ENCODE results near the gene FAM228A.

FAM228A gene

GRCh38 chr2:24158131-24158530 lies 16.7 kb upstream of the FAM228A start:
- Histone ChIP-seq H3K4me1 (ENCODE audit: insufficient read depth, low read length) (no peaks in the 10 kb centered on the region), H3K79me2 (ENCODE audit: insufficient read depth, low read length) (no peaks in the 10 kb centered on the region), H3K27me3 (ENCODE audit: insufficient read depth, low read length, poor library complexity) (no peaks in the 10 kb centered on the region), H3K9me3 (ENCODE audit: insufficient read depth, low read length, severe bottlenecking) (no peaks in the 10 kb centered on the region), H3K4me2 (ENCODE audit: insufficient read depth, low read length) (no peak overlapping the region), H2AFZ (ENCODE audit: low read depth, low read length) (no peak overlapping the region), H3K27ac (ENCODE audit: low read length) (no peak overlapping the region), H3K36me3 (ENCODE audit: insufficient read depth, low read length) (no peaks in the 10 kb centered on the region), H3K9ac (ENCODE audit: low read depth, low read length) (no peak overlapping the region), H4K20me1 (ENCODE audit: insufficient read depth, low read length) (no peaks in the 10 kb centered on the region), H3K4me3 (ENCODE audit: low read depth in 1 of 2, low read length in 2 of 2) (no peak overlapping the region)
- ATAC-seq (ENCODE audit: insufficient read depth, low read depth), result no peak
- TF ChIP-seq EZH2 (IDR thresholded peaks at IDR 0.05; ENCODE audit: borderline replicate concordance, low read depth, low read length, severe bottlenecking) (no peak), CTCF (IDR thresholded peaks at IDR 0.05; ENCODE audit: borderline replicate concordance, extremely low read depth, low read length, poor library complexity, severe bottlenecking) (no peak)
- no peak for DNase-seq

- Histone ChIP-seq H3K9me3 (ENCODE audit: insufficient read depth, low read length, severe bottlenecking) (no peaks in the 10 kb centered on the region), H3K4me1 (ENCODE audit: insufficient read depth, low read length) (no peaks in the 10 kb centered on the region), H3K79me2 (ENCODE audit: insufficient read depth, low read length) (no peaks in the 10 kb centered on the region), H3K27ac (ENCODE audit: low read length) (no peak overlapping the region), H3K27me3 (ENCODE audit: insufficient read depth, low read length, poor library complexity) (no peaks in the 10 kb centered on the region), H2AFZ (ENCODE audit: low read depth, low read length) (no peak overlapping the region), H3K4me2 (ENCODE audit: insufficient read depth, low read length) (no peak overlapping the region), H3K9ac (ENCODE audit: low read depth, low read length) (no peak overlapping the region), H4K20me1 (ENCODE audit: insufficient read depth, low read length) (no peaks in the 10 kb centered on the region), H3K4me3 (ENCODE audit: low read depth in 1 of 2, low read length in 2 of 2) (no peak overlapping the region), H3K36me3 (ENCODE audit: insufficient read depth, low read length) (no peaks in the 10 kb centered on the region)
- ATAC-seq (ENCODE audit: insufficient read depth, low read depth) (no peak), DNase-seq (no peak)
- TF ChIP-seq CTCF (IDR thresholded peaks at IDR 0.05; ENCODE audit: borderline replicate concordance, extremely low read depth, low read length, poor library complexity, severe bottlenecking), result no peak
Observed at GRCh38 chr2:24159708-24160107, 15.1 kb upstream of the FAM228A start.

- no peak for DNase-seq
- H3K4me1 ChIP-seq (ENCODE audit: insufficient read depth, low read length), result no peaks in the 10 kb centered on the region
- no peak overlapping the region for H2AFZ ChIP-seq (ENCODE audit: low read depth, low read length)
- H3K9ac ChIP-seq (ENCODE audit: low read depth, low read length), result no peak overlapping the region
- H3K27ac ChIP-seq (ENCODE audit: low read length), result no peak overlapping the region
- no peaks in the 10 kb centered on the region for H3K27me3 ChIP-seq (ENCODE audit: insufficient read depth, low read length, poor library complexity)
- TF ChIP-seq CTCF (IDR thresholded peaks at IDR 0.05; ENCODE audit: borderline replicate concordance, extremely low read depth, low read length, poor library complexity, severe bottlenecking), result no peak
- no peak for TF ChIP-seq EZH2 (IDR thresholded peaks at IDR 0.05; ENCODE audit: borderline replicate concordance, low read depth, low read length, severe bottlenecking)
- H3K4me3 ChIP-seq (ENCODE audit: low read depth in 1 of 2, low read length in 2 of 2), result no peak overlapping the region
- ATAC-seq (ENCODE audit: insufficient read depth, low read depth), result no peak
- no peaks in the 10 kb centered on the region for H3K79me2 ChIP-seq (ENCODE audit: insufficient read depth, low read length)
- H3K9me3 ChIP-seq (ENCODE audit: insufficient read depth, low read length, severe bottlenecking), result no peaks in the 10 kb centered on the region
- H3K36me3 ChIP-seq (ENCODE audit: insufficient read depth, low read length), result no peaks in the 10 kb centered on the region
- no peak overlapping the region for H3K4me2 ChIP-seq (ENCODE audit: insufficient read depth, low read length)
- no peaks in the 10 kb centered on the region for H4K20me1 ChIP-seq (ENCODE audit: insufficient read depth, low read length)
Observed at GRCh38 chr2:24160761-24161160, 14.1 kb upstream of the FAM228A start.

- Histone ChIP-seq H3K9ac (ENCODE audit: low read depth, low read length) (no peak overlapping the region), H3K79me2 (ENCODE audit: insufficient read depth, low read length) (no peaks in the 10 kb centered on the region), H3K27me3 (ENCODE audit: insufficient read depth, low read length, poor library complexity) (no peaks in the 10 kb centered on the region), H3K36me3 (ENCODE audit: insufficient read depth, low read length) (no peaks in the 10 kb centered on the region), H2AFZ (ENCODE audit: low read depth, low read length) (no peak overlapping the region), H3K4me2 (ENCODE audit: insufficient read depth, low read length) (no peak overlapping the region), H3K4me3 (ENCODE audit: low read depth in 1 of 2, low read length in 2 of 2) (no peak overlapping the region), H3K9me3 (ENCODE audit: insufficient read depth, low read length, severe bottlenecking) (no peaks in the 10 kb centered on the region), H3K4me1 (ENCODE audit: insufficient read depth, low read length) (no peaks in the 10 kb centered on the region), H4K20me1 (ENCODE audit: insufficient read depth, low read length) (no peaks in the 10 kb centered on the region), H3K27ac (ENCODE audit: low read length) (no peak overlapping the region)
- TF ChIP-seq CTCF (IDR thresholded peaks at IDR 0.05; ENCODE audit: borderline replicate concordance, extremely low read depth, low read length, poor library complexity, severe bottlenecking), result no peak
- TF ChIP-seq EZH2 (IDR thresholded peaks at IDR 0.05; ENCODE audit: borderline replicate concordance, low read depth, low read length, severe bottlenecking), result no peak
- ATAC-seq (ENCODE audit: insufficient read depth, low read depth) (no peak), DNase-seq (no peak)
Observed at GRCh38 chr2:24162494-24162893, 12.4 kb upstream of the FAM228A start.

All from DND-41 (cell line).